GM21526 (cell line): Measurements from ENCODE around the gene VPS26A.
"Not testable (repeated sequence)": the region's sequence is repeated elsewhere in the genome, so short reads cannot be mapped to it uniquely, and the experiment has no call there.

Experiments
- ATAC-seq: cut with Tn5 transposase; IDR thresholded peaks from one replicate; pipeline ENCODE4 v1.9.1; 2021; ENCODE audit warnings: moderate library complexity; ENCODE audit not compliant: unreplicated experiment, low FRiP score

Gene VPS26A

DNA sequence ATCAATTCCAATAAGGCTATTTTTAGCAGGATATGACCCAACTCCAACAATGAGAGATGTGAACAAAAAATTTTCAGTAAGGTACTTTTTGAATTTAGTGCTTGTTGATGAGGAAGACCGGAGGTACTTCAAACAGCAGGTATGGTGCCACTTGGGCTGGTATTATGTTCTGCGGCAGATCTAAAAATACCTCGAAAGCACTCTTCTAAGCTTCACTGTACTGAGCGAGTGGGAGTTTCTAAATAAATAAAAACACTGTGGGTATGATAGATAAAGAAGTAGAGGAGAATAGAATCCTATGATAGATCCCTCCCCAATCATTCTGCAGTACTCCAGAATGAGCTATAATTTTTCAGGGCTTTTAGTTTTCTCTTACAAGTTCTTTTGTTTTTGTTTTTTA lies 44.5 kb downstream of the VPS26A start:
- ATAC-seq = no peak

DNA sequence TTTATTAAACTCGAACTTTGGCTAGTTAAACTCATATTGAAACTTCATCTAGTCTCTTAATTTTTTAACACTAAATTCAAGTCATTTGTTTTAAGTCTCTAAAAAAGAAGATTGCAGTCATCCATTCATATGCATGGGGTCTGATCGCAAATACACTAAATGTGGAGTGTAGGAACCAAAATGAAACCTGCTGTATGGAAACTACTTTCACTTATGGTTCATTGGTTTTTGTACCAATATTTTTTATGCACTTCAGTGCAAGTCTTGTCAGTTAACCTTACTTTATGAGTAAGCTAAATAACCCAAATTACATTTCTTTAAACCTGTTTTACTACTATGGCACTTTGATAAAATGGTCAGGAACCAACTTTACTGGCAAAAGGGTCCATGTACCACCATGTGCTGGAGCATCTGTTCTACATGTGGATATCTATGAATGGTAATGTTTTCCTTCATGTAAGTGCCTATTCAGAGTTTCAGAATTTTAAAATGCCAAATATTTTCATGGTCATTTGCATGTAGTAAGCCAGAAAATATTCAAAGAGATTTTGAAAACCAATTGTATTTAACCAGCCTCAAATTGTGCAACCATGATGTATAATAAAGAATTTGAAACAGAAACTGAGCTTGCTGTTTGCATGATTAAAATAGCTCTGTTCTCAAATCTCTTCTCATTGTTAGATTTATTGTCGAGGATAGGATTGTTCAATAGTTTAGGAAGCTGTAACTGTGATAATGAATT lies 48.4 kb downstream of the VPS26A start:
- no peak for ATAC-seq

DNA sequence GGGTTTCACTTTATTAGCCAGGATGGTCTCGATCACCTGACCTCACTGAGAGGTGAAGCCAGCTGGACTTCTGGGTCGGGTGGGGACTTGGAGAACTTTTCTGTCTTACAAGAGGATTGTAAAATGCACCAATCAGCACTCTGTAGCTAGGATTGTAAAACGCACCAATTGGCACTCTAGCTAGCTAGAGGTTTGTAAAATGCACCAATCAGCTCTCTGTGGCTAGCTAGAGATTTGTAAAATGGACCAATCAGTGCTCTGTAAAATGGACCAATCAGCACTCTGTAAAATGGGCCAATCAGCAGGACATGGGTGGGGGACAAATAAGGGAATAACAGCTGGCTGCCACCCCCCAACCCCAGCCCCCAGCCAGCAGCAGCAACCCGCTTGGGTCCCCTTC lies 51.3 kb downstream of the VPS26A start:
- not testable (repeated sequence) for ATAC-seq

DNA sequence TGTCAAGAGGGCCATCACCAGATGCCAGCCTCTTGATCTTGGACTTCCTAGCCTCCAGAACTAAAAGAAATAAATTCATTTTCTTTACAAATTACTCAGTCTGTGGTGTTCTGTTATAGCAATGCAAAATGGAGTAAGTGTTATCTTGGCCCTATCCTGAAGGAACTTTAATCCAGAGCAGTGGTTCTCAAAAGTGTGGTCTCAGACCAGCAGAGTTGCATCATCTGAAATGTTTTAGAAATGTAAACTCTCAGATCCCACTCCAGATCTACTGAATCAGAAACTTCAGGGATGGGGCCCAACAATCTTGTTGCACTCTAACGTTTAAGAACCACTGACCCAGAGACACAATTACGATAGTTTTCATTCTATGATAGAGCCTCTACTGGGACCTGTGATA lies 52.8 kb downstream of the VPS26A start:
- no peak for ATAC-seq

DNA sequence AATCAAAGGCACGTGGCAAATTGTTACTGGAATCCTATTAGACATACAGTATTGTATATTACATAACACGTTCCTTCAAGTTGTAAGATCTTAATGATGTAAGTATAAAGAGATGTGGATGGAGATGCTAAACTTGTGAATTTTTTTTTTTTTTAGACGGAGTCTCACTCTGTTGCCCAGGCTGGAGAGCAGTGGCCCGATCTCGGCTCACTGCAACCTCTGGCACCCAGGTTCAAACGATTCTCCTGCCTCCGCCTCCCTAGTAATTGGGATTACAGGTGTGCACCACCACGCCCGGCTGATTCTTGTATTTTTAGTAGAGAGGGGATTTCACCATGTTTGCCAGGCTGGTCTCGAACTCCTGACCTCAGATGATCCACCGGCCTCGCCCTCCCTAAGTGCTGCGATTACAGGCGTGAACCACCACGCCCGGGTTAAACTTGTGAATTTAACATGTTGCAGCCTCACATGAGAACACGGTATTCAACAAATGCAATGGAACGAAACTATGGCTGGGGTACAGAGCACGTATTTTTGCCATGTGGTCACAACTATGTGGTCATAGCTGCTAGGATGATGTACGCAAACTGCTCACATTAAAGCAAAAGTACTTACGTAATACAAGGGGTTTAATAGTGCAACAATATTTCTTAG lies 55.2 kb downstream of the VPS26A start:
- ATAC-seq = peak; percentile 25

DNA sequence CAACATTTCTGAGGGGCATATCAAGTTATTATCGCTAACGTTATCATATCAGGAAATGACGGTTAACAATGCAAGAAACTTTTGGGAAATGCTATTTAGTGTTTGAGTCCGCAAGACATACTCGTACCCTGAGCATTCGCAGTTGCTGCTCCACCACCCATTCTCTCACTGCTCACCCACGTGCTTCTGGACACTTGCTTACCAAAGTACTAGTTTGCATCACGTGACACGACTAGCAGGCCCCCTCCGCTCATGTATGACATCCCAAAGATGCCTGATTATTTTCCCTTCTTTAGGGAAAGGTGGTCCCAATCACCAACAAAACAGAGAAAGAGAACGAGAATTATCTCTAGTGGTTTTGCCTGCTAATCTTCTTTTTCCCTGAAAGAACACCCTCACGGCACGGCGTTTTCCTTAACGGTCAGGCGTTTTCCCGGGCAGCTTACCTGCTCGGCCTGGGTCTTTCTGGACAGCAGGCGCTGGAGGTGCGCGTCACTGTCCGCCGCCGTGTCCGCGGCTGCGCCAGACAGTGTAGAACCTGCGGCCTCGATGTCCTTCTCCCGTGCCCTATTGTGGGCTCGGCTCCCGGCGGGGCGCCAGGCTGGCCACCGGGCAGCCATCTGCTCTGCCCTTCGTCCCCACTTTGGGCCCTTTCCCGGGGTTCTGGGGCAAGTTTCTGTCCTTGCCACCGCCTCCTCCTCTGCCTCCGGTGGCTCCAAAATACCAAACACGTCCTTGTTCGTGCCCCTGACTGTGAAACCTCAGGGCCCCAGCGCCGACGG lies 56.0 kb downstream of the VPS26A start, which contains the start of gene SUPV3L1:
TSS of gene SUPV3L1 (plus strand) at position 492 of the 782 bp plus-strand sequence. CDS start at position 550, 58 bp downstream.
- peak; percentile 69 for ATAC-seq

DNA sequence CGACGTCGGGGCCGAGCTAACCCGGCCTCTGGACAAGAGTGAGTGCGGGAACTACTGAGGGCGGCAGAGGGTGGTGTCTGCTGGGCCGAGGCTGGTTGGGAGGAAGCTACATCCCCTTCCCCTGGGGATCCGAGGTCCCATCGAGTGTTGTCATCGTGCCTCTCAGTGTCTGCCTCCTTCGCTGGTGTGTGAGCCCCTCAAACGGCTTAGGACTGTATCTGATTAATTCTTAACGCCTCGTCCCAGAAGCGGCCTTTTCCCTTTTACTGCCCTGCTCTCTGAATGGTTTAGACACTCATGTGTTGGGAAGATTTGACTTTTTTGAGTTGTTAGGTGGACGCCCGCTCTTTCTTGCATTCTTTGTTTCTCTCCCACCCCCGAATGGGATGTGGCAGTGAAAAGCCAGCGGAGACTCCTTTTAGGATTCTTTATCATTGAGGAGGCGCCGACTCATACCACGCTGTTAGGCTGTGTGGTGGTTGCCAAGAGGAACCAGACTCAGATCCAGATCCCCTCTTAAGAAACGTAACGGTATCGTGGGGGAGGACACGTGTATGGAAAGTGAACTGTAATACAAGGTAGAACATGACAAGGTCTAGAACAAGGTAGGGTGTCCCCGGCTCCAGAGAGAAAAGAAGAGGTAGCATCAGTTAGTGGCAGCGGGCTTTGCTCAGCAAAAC lies 56.7 kb downstream of the VPS26A start:
- ATAC-seq = no peak

DNA sequence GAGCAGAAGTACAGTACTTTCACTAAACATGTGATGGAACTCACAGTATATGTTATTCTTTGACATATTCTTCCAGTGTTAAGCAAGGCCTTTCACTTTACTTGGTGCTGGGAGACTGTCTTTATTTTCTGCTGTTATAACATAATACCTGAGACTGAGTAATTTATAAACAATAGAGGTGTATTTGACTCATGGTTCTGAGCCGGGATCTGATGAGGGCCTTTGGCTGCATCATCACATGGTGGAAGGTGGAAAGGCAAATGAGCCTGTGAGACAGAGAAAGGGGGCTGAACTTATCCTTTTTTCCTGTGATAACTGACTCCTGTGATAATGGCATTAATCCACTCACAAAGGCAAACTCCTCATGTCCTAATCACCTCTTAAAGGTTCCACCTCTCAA lies 57.5 kb downstream of the VPS26A start:
- ATAC-seq = no peak

DNA sequence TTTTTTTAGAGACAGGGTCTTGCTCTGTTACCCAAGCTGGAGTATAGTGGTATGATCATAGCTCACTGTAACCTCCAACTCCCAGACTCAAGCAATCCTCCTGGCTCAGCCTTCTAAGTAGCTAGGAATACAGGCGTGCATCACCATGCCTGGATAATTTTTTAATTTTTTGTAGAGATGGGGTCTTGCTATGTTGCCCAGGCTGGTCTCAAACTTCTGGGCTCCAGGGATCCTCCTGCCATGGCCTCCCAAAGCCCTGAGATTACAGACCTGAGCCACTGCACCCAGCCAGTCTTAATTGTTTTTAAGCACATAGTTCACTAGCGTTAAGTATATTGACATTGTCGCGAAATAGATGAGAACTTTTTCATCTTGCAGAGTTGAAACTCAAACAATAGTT lies 58.0 kb downstream of the VPS26A start:
- ATAC-seq = no peak

DNA sequence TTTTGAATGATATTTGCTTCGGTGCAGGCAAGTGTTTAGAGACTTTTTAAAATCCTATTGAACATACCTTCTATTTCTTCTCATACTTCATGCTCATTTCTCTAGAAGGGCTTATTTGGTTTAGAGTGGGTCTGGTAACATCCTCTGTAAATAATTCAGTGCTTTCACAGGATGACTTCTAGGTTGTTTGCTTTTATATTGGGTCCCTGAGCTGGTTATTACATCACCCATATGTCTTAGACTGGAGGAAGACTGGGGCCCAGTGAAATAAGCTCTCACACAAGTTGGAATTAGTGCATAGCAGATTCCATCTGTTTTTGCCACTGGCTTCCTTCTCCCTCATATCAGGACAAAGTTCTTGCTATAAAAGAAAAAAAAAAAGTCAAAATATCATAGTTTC lies 62.5 kb downstream of the VPS26A start:
- no peak for ATAC-seq

DNA sequence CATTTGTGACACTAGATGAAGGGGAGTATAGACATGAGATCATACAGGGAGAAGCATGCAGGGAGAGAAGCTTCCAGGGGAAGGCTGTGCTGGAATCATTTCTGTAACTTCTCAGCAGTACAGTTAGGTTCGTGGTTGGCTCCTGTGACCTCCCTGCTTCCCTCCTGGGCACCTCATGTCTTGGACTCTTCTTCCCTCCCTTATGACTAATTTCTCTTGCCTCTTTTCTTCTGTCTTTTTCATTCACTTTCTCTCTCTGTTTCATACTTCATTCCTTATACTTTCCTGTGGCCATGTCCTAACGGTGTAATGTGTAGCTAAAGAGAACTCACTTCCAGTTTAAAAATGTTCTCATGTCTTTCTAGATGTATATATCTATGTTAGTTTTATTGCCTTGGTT lies 77.1 kb downstream of the VPS26A start:
- ATAC-seq = no peak

DNA sequence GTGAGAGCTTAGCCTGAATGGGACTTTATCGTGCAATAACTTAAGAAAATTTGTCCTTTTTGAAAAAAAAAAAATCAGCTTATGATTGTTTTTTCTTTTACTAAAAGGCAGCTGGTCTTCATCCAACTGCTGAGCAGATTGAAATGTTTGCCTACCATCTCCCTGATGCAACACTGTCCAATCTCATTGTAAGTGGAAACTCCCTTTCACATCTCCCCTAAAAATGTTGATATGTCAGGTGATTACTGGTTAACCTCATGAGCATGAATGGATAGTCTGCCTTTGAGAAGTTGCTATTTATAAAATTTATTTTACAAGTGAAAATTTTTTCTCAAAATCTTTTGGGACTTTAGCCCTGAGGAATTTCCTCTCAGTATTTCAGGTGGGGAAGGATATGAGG lies 78.4 kb downstream of the VPS26A start:
- ATAC-seq = no peak

DNA sequence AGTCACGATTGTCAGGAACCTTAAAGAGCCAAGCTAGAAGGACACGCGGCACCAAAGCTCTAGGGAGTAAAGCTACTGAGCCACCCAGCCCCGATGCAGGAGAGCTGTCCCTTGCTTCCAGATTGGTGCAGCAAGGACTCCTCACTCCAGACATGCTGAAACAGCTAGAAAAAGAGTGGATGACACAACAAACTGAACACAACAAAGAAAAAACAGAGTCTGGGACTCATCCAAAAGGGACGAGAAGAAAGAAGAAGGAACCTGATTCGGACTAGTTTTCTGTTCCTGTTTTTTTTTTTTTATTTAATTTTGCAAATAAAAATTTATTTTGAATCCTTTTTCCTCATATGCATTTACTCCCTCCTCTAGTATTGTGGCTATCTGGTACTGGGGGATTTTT lies 84.8 kb downstream of the VPS26A start:
- no peak for ATAC-seq

DNA sequence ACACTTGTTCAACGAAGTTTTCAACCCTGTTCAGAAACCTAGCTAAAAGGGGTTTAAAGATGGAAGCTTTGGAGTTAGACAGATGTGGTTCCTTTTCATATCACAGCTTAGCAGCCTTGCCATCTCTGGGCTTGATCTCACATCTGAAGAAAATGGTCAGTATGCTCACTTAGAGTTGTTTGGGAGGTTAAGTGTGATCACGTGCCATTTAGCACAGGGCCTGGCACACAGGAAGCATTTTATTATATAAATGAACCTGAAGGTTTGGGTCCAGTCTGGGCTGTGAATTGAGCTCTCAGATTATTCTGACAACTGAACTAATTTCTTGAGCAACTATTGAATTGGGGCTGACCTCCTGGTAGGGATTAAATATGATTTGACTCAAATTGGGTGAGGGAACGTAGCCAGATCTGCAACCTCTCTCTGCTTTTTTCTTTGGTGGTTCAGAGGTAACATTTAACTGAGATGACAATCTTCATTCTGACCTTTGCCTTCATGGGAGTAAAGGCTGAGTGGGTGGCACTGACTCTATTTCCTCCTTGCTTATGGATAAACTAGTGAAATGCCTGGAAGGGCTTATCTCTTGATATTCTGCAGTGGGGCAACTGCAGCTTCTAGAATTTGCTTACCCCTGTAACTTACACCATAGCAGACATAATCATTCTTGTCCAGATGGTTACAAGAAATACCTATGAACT lies 86.0 kb downstream of the VPS26A start:
- ATAC-seq = no peak

DNA sequence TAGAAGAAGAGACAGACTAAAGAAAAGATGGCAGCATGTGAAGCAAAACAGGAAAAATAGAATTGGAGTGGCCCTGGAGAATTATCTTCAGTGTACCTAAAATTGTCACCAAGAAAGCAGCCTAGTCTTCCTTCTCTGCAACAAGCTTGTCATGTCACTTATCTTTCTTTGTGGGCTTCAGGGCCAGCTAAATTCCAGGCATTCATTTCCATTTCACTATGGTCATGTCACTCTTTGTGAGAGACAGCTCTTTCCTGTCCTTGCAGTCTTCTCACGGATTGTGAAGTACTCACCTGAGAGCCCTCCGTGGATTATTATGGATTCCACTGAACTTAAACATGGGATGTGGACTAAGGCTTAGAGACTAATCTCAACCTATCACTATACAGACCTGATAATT lies 87.1 kb downstream of the VPS26A start:
- ATAC-seq = no peak

DNA sequence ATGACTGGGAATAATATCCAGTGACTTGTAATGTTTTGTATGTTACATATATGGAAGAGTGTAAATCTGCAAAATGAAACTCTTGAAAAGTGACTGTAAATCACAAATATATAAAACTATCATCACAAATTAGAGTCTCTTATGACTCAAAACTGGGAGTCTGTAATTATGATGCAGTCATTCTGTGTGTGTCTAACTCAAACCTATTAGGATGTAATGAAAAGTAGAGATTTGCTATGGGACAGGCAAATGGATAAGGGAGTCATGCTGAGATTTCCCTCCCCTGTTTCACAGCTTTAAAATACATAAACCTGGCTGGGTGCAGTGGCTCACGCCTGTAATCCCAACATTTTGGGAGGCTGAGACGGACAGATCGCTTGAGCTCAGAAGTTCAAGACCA lies 87.5 kb downstream of the VPS26A start:
- no peak for ATAC-seq

DNA sequence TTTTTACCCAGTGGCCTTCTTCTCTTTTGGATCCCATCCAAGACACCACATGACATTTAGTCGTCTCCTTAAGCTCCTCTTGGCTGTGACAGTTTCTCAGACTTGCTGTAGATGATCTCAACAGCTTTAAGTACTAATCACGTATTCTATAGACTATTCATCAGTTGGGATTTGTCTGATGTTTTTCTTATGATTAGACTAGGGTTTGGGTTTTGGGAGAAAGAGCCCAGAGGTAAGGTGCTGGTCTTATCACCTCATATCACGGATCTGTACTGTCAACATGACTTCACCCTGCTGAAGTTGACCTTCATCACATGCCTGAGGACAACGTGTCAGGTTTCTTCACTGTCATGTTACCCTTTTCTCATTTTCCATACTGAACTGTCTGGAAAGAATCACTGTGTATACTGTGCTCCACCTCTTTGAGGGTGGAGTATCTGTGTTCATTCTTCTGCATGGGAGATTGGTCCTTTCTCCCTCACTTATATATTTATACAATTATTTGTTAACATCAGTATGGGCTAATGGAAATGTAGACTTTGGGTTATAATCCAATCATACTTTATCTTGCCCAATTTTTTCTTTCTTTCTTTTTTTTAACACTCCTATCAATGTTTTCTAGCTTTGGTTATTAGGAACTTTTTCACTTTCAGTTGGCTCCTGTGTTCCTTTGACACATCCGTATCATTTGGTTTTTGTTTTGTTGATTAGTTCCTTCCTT lies 89.8 kb downstream of the VPS26A start:
- ATAC-seq = no peak

DNA sequence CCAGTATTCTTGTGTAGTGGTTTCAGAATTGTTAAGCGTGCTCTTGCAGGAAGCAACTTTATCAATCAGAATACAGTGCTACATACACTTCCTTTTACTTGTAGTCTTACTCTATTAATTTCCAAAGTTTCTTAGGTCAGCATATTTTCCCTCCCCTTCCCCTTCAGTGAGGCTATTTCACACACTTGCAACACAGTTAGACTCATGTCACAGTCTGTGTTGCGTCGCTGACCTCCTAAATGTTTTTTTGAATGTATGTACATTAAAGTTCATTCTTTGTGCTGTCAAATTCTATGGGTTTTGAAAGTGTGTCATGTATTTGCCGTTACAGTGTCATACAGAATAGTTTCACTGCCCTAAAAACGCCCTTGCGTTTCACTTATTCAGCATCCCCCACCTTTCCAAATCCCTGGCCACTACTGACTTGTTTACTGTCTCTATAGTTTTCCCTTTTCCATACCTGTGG lies 90.7 kb downstream of the VPS26A start:
- ATAC-seq = no peak

DNA sequence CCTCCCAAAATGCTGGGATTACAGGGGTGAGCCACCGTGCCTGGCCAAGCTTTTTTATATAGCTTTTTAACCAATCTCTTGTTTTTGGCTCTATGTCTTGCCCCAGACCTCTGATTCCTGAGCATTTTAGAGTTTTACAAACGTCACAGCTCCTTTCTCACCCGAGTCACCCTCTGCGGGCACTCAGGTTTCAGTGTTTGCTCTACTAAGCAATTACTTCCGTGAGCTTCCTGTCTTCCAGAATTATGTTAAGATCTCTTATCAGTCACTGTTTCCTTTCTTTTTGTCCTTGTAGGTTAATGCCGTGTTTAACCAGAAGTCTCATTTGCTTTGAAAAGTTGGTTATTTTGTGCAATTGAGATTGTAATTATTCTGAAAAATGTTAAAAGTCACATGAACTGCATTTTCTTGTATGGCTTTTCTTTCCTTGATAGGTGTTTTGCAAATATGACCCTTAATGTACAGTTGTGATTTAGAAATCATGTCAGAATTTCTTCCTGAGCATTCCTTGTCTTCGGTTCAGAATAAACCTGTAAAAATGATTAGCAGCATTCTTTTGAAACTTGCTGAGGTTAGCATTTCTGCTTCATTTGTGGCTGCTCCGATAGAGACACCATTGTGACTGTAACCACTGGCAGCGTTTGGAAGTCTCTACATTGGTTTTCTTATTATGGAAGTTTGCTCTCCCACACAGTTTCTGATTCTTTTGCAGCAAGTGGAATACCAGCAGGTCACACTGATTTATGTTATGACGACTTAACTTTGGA lies 91.6 kb downstream of the VPS26A start:
- ATAC-seq = no peak
